ENCODE data around the gene SEC16B. TPM values are rescaled to one million over a fixed set of nuclear protein-coding genes. Genes with fewer than 3 reads are reported as not detected.
A peak's percentile ranks its signal among the peaks of the same experiment; 100 is the strongest.

Gene SEC16B
- total RNA-seq, 1 experiment from 2014 or later = 0.07 TPM

- H4K20me1 ChIP-seq (ENCODE audit: low read length) = no peaks in the 10 kb centered on the region
- no peak for TF ChIP-seq EZH2 (IDR thresholded peaks at IDR 0.05; ENCODE audit: low read length, unreplicated experiment)
- no peak for TF ChIP-seq CTCF (conservative IDR thresholded peaks at IDR 0.05; ENCODE audit: low read depth, low read length)
- TF ChIP-seq EZH2phosphoT487 (IDR thresholded peaks at IDR 0.05; ENCODE audit: borderline replicate concordance, low read length) = no peak
Observed at GRCh38 chr1:178010674-178011464, 41.0 kb upstream of the SEC16B start.

GRCh38 chr1:178006043-178006442 lies 36.2 kb upstream of the SEC16B start:
- Histone ChIP-seq H3K79me2 (ENCODE audit: low read length) (no peaks in the 10 kb centered on the region), H3K4me2 (ENCODE audit: low read length) (no peak overlapping the region), H4K20me1 (ENCODE audit: low read length) (no peaks in the 10 kb centered on the region), H3K9me3 (ENCODE audit: low read length) (no peaks in the 10 kb centered on the region), H3K27ac (ENCODE audit: low read length) (no peak overlapping the region), H2AFZ (ENCODE audit: low read length) (no peak overlapping the region), H3K4me1 (ENCODE audit: insufficient read depth, low read length) (peaks cover 17% of the 10 kb centered on the region), H3F3A (ENCODE audit: low read length, unreplicated experiment) (no peaks in the 10 kb centered on the region), H3K9me2 (replicated peaks; ENCODE audit: low read length) (no peaks in the 10 kb centered on the region), H3K9ac (ENCODE audit: low read length) (no peak overlapping the region), H3K4me3 (ENCODE audit: low read length) (no peak overlapping the region), H3K36me3 (ENCODE audit: low read depth, low read length) (no peaks in the 10 kb centered on the region), H3K27me3 (ENCODE audit: low read length) (no peaks in the 10 kb centered on the region)
- ATAC-seq (no peak), DNase-seq (no peak)
- CTCF ChIA-PET = no interaction called here
- POLR2A ChIA-PET (ENCODE audit: unreplicated experiment) = no interaction called here
- no TSS peak for BruUV-seq (replicated peaks)
- TF ChIP-seq EZH2phosphoT487 (IDR thresholded peaks at IDR 0.05; ENCODE audit: borderline replicate concordance, low read length) (no peak), EZH2 (IDR thresholded peaks at IDR 0.05; ENCODE audit: low read length, unreplicated experiment) (no peak), CTCF (conservative IDR thresholded peaks at IDR 0.05; ENCODE audit: low read depth, low read length) (no peak)
- intact Hi-C loops (cut with micrococcal nuclease) = no loop called here

More at GRCh38 chr1:178010674-178011464, 41.0 kb upstream of the SEC16B start:
- peaks cover 4% of the 10 kb centered on the region for H3F3A ChIP-seq (ENCODE audit: low read length, unreplicated experiment)
- H3K79me2 ChIP-seq (ENCODE audit: low read length) = no peaks in the 10 kb centered on the region
- H3K27me3 ChIP-seq (ENCODE audit: low read length) = no peaks in the 10 kb centered on the region
- no peaks in the 10 kb centered on the region for H3K9me2 ChIP-seq (replicated peaks; ENCODE audit: low read length)
- no TSS peak for BruUV-seq (replicated peaks)
- ATAC-seq (no peak), DNase-seq (no peak)
- no peak overlapping the region for H3K9ac ChIP-seq (ENCODE audit: low read length)
- H3K4me2 ChIP-seq (ENCODE audit: low read length) = peak overlapping the region; percentile 17; the same call in 1 of the 2 replicates
- H3K4me1 ChIP-seq (ENCODE audit: insufficient read depth, low read length) = peaks cover 18% of the 10 kb centered on the region
- ChIA-PET CTCF (interaction anchor here (0.6 kb wide), 1 partner anchor 96 kb away, joined by 3 read pairs; no protein-coding TSS in a partner anchor), POLR2A (ENCODE audit: unreplicated experiment) (no interaction called here)
- no peak overlapping the region for H3K4me3 ChIP-seq (ENCODE audit: low read length)
- no peak overlapping the region for H2AFZ ChIP-seq (ENCODE audit: low read length)
- intact Hi-C loops (cut with micrococcal nuclease) = no loop called here
- H3K36me3 ChIP-seq (ENCODE audit: low read depth, low read length) = no peaks in the 10 kb centered on the region
- peak overlapping the region; percentile 6; the same call in 1 of the 2 replicates for H3K27ac ChIP-seq (ENCODE audit: low read length)
- no peaks in the 10 kb centered on the region for H3K9me3 ChIP-seq (ENCODE audit: low read length)

GRCh38 chr1:178005450-178005849 lies 35.6 kb upstream of the SEC16B start:
- Histone ChIP-seq H3K9ac (ENCODE audit: low read length) (no peak overlapping the region), H3K4me2 (ENCODE audit: low read length) (peak overlapping the region; percentile 73), H3F3A (ENCODE audit: low read length, unreplicated experiment) (no peaks in the 10 kb centered on the region), H3K4me1 (ENCODE audit: insufficient read depth, low read length) (peaks cover 11% of the 10 kb centered on the region), H3K36me3 (ENCODE audit: low read depth, low read length) (no peaks in the 10 kb centered on the region), H3K27me3 (ENCODE audit: low read length) (no peaks in the 10 kb centered on the region), H3K9me3 (ENCODE audit: low read length) (no peaks in the 10 kb centered on the region), H3K9me2 (replicated peaks; ENCODE audit: low read length) (no peaks in the 10 kb centered on the region), H3K79me2 (ENCODE audit: low read length) (no peaks in the 10 kb centered on the region), H2AFZ (ENCODE audit: low read length) (no peak overlapping the region), H3K4me3 (ENCODE audit: low read length) (no peak overlapping the region), H3K27ac (ENCODE audit: low read length) (peak overlapping the region; percentile 19; the same call in 1 of the 2 replicates), H4K20me1 (ENCODE audit: low read length) (no peaks in the 10 kb centered on the region)
- DNase-seq (no peak), ATAC-seq (no peak)
- intact Hi-C loops (cut with micrococcal nuclease) = no loop called here
- ChIA-PET CTCF (interaction anchor here (0.6 to 1.0 kb wide), 2 partner anchors 27 to 228 kb away, joined by 3 to 4 read pairs; no protein-coding TSS in a partner anchor), POLR2A (ENCODE audit: unreplicated experiment) (no interaction called here)
- BruUV-seq (replicated peaks) = no TSS peak
- TF ChIP-seq CTCF (conservative IDR thresholded peaks at IDR 0.05; ENCODE audit: low read depth, low read length) (no peak), EZH2phosphoT487 (IDR thresholded peaks at IDR 0.05; ENCODE audit: borderline replicate concordance, low read length) (no peak), EZH2 (IDR thresholded peaks at IDR 0.05; ENCODE audit: low read length, unreplicated experiment) (no peak)
